GM23338 (cell line): ENCODE measurements around the gene USP5. TPM values are rescaled to one million over a fixed set of nuclear protein-coding genes. Genes with fewer than 3 reads are reported as not detected.
A peak's percentile ranks its signal among the peaks of the same experiment; 100 is the strongest.

Experiments used
- ATAC-seq: fragments of 200-7000 bp; cut with Tn5 transposase; 3 replicates; pipeline ENCODE4 v1.9.1; 2020
- DNase-seq: peaks from one replicate; pipeline ENCODE4 v3.0.0-alpha.2; 2015; ENCODE audit warnings: low spot score
- H2AFZ ChIP-seq: fragments of 200-600 bp; sonication (generic); 2 replicates; pipeline ENCODE4 v1.8.0; 2016; ENCODE audit warnings: antibody characterized with exemption, mild to moderate bottlenecking, moderate library complexity
- H3F3A ChIP-seq: fragments of 200-600 bp; sonication (generic); replicated peaks from 2 replicates; pipeline ENCODE4 v1.8.0; 2017; ENCODE audit warnings: antibody characterized with exemption, mixed run types, low read depth
- H3K27ac ChIP-seq: fragments of 200-600 bp; sonication (generic); 2 replicates; pipeline ENCODE4 v1.6.1; 2016; ENCODE audit warnings: low read depth
- H3K27me3 ChIP-seq: fragments of 200-600 bp; sonication (generic); 2 replicates; pipeline ENCODE4 v1.8.0; 2016; ENCODE audit warnings: mild to moderate bottlenecking, mixed run types, moderate library complexity; ENCODE audit not compliant: insufficient read depth
- H3K36me3 ChIP-seq: fragments of 200-600 bp; sonication (generic); 2 replicates; pipeline ENCODE4 v1.8.0; 2016; ENCODE audit warnings: mild to moderate bottlenecking; ENCODE audit not compliant: insufficient read depth
- H3K4me1 ChIP-seq: fragments of 200-600 bp; sonication (generic); 2 replicates; pipeline ENCODE4 v1.8.0; 2016; ENCODE audit warnings: mild to moderate bottlenecking, moderate library complexity; ENCODE audit not compliant: insufficient read depth
- H3K4me2 ChIP-seq: fragments of 200-600 bp; sonication (generic); 2 replicates; pipeline ENCODE4 v1.7.1; 2017; ENCODE audit warnings: mixed run types
- H3K4me3 ChIP-seq: fragments of 200-600 bp; sonication (generic); 2 replicates; pipeline ENCODE4 v1.6.1; 2016; ENCODE audit warnings: mixed run types
- H3K79me2 ChIP-seq: fragments of 200-600 bp; sonication (generic); replicated peaks from 2 replicates; pipeline ENCODE4 v1.8.0; 2017; ENCODE audit warnings: mild to moderate bottlenecking; ENCODE audit not compliant: insufficient read depth
- H3K9me2 ChIP-seq: fragments of 200-600 bp; sonication (generic); 2 replicates; pipeline ENCODE4 v1.8.0; 2017; ENCODE audit not compliant: insufficient read depth
- H4K20me1 ChIP-seq: fragments of 200-600 bp; sonication (generic); replicated peaks from 2 replicates; pipeline ENCODE4 v1.8.0; 2017; ENCODE audit warnings: mild to moderate bottlenecking; ENCODE audit not compliant: insufficient read depth
- H3K27ac Mint-ChIP-seq: 2 replicates; pipeline ENCODE4 v1.8.0; 2020; ENCODE audit warnings: inconsistent platforms, mild to moderate bottlenecking, moderate library complexity, mixed read lengths
- H3K27me3 Mint-ChIP-seq: 3 replicates; pipeline ENCODE4 v1.8.0; 2022; ENCODE audit warnings: low read depth, mild to moderate bottlenecking, moderate library complexity, mixed read lengths, inconsistent platforms; ENCODE audit not compliant: insufficient read depth, poor library complexity
- H3K36me3 Mint-ChIP-seq: 3 replicates; pipeline ENCODE4 v1.8.0; 2021; ENCODE audit warnings: low read depth, mild to moderate bottlenecking, inconsistent platforms, moderate library complexity, mixed read lengths
- H3K4me1 Mint-ChIP-seq: 3 replicates; pipeline ENCODE4 v1.8.0; 2020; ENCODE audit warnings: mild to moderate bottlenecking, inconsistent platforms, mixed read lengths
- H3K4me3 Mint-ChIP-seq: 3 replicates; pipeline ENCODE4 v1.8.0; 2021; ENCODE audit warnings: moderate library complexity, mild to moderate bottlenecking, inconsistent platforms, mixed read lengths
- H3K9me3 Mint-ChIP-seq: 3 replicates; pipeline ENCODE4 v1.8.0; 2020; ENCODE audit warnings: moderate library complexity, mild to moderate bottlenecking, inconsistent platforms, mixed read lengths
- EZH2 ChIP-seq: fragments of 200-600 bp; sonication (generic); IDR thresholded peaks from one replicate; pipeline ENCODE4 v1.8.0; 2017; ENCODE audit warnings: antibody characterized with exemption, mild to moderate bottlenecking, low read depth; ENCODE audit not compliant: unreplicated experiment
- JUNB ChIP-seq: IDR thresholded peaks from one replicate; pipeline ENCODE4 v1.6.1; 2016; ENCODE audit warnings: antibody characterized with exemption; ENCODE audit not compliant: unreplicated experiment
- POLR2AphosphoS5 ChIP-seq: IDR thresholded peaks from 2 replicates; pipeline ENCODE4 v1.6.1; 2016; ENCODE audit warnings: antibody characterized with exemption, low read depth
- ZNF114 ChIP-seq: fragments of 250-450 bp; sonication (Bioruptor Pico); IDR thresholded peaks from 2 replicates; pipeline ENCODE4 v1.5.0; 2020; ENCODE audit warnings: mild to moderate bottlenecking, moderate library complexity
- ZNF331 ChIP-seq: fragments of 250-450 bp; sonication (Bioruptor Pico); IDR thresholded peaks from 2 replicates; pipeline ENCODE4 v1.5.0; 2020; ENCODE audit warnings: low read depth, mild to moderate bottlenecking, moderate library complexity
- polyA plus RNA-seq: library from polyadenylated mRNA; unstranded; fragments of >200 nt; fragmentation: Nextera tagmentation; extraction: Ambion mirVana; gene quantifications from 2 replicates; pipeline ENCODE4 v1.2.1, GENCODE V29; 2016
- total RNA-seq: library from RNA; depleted of rRNA; stranded (reverse); fragments of >200 nt; shearing (Covaris generic); gene quantifications from 2 replicates; pipeline ENCODE4 v1.2.3, GENCODE V29; 2014
- TF ChIP-seq, protein P1 (sequence below): IDR thresholded peaks from 2 replicates; pipeline ENCODE4 v1.6.1; 2016; ENCODE audit warnings: antibody characterized with exemption
- TF ChIP-seq, protein P2 (sequence below), 2 experiments: fragments of 200-600 bp in 1 of 2; sonication (generic) in 1 of 2; conservative IDR thresholded peaks; 2 replicates each; pipeline versions ENCODE4 v1.5.1 to v1.6.1; 2016 to 2017; ENCODE audit warnings: antibody characterized with exemption in 2 of 2, low read depth in 2 of 2, mild to moderate bottlenecking in 2 of 2, moderate library complexity in 1 of 2

Gene USP5
- total and polyA plus RNA-seq, 2 experiments from 2014 or later = 35.1 to 109 TPM

DNA sequence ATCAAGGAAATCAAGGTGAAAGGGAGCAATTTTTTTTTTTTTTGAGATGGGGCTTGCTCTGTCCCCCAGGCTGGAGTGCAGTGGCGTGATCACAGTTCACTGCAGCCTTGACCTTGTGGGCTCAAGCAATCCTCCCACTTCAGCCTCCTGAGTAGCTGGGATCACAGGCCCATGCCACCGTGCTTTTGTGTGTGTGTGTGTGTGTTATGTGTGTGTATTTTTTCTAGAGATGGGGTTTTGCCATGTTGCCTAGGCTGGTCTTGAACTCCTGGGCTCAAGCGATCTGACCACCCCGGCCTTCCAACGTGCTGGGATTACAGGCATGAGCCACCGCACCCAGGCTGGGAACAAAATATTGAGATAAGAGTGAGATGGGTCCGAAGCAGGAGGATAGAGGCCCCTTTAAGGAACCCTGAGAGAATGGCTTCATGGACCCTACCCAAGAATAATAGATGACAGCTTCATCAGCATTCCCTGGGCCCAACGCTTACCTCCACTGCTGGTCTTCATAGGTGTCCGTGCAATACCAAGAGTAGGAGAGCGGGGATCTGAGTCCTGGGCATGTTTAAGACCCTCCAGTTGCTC is 1.9 kb upstream of the USP5 start (continued):
- TF ChIP-seq, protein P1, sequence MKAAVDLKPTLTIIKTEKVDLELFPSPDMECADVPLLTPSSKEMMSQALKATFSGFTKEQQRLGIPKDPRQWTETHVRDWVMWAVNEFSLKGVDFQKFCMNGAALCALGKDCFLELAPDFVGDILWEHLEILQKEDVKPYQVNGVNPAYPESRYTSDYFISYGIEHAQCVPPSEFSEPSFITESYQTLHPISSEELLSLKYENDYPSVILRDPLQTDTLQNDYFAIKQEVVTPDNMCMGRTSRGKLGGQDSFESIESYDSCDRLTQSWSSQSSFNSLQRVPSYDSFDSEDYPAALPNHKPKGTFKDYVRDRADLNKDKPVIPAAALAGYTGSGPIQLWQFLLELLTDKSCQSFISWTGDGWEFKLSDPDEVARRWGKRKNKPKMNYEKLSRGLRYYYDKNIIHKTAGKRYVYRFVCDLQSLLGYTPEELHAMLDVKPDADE = no peak
- no peak for TF ChIP-seq ZNF114 (CRISPR knock-in tag)
- no peak for TF ChIP-seq ZNF331 (CRISPR knock-in tag)
- TF ChIP-seq POLR2AphosphoS5 = no peak
- TF ChIP-seq JUNB = no peak
- TF ChIP-seq, protein P2, sequence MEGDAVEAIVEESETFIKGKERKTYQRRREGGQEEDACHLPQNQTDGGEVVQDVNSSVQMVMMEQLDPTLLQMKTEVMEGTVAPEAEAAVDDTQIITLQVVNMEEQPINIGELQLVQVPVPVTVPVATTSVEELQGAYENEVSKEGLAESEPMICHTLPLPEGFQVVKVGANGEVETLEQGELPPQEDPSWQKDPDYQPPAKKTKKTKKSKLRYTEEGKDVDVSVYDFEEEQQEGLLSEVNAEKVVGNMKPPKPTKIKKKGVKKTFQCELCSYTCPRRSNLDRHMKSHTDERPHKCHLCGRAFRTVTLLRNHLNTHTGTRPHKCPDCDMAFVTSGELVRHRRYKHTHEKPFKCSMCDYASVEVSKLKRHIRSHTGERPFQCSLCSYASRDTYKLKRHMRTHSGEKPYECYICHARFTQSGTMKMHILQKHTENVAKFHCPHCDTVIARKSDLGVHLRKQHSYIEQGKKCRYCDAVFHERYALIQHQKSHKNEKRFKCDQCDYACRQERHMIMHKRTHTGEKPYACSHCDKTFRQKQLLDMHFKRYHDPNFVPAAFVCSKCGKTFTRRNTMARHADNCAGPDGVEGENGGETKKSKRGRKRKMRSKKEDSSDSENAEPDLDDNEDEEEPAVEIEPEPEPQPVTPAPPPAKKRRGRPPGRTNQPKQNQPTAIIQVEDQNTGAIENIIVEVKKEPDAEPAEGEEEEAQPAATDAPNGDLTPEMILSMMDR (conservative IDR thresholded peaks at IDR 0.05; ENCODE audit: low read depth in 2 of 2) = no peak

DNA sequence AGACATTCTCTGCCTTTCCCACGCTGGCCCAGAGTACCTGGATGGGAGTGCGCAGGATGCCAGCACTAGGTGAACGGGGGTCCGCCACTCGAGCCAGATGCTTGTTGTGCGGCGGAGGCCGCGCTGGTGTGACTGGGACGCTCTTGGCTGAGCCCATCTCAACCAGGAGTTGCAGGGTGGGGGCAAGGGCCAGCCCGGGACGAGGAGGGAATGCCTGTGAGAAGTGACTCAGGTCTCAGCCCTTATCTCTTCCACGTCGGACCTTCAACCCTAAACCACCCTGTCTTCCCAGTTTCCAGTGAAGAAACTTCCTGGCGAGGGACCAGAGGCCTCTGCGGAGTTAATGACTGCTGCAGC is 1.2 kb upstream of the USP5 start:
- no peaks in the 10 kb centered on the region for H3K27me3 ChIP-seq
- peaks cover 23% of the 10 kb centered on the region for H3K36me3 ChIP-seq
- H4K20me1 ChIP-seq = peaks cover 4% of the 10 kb centered on the region; the same call in 1 of the 2 replicates
- H2AFZ ChIP-seq = no peak overlapping the region
- no peaks in the 10 kb centered on the region for H3K9me2 ChIP-seq
- H3K4me3 Mint-ChIP-seq = peak overlapping the region; percentile 95
- H3K27ac ChIP-seq = 0 out of 2 replicates have a peak overlapping the region, but pooled peaks have one; percentile 3
- H3K4me3 ChIP-seq = peak overlapping the region; percentile 80
- TF ChIP-seq POLR2AphosphoS5 = no peak
- TF ChIP-seq, protein P1 = no peak
- DNase-seq = peak; percentile 29
- peaks cover 41% of the 10 kb centered on the region for H3K79me2 ChIP-seq
- peaks cover 31% of the 10 kb centered on the region for H3K27me3 Mint-ChIP-seq
- H3K27ac Mint-ChIP-seq = peak overlapping the region; percentile 21
- H3K4me1 ChIP-seq = peaks cover 19% of the 10 kb centered on the region
- peaks cover 14% of the 10 kb centered on the region; the same call in 1 of the 2 replicates for H3F3A ChIP-seq
- H3K9me3 Mint-ChIP-seq = no peaks in the 10 kb centered on the region
- H3K4me1 Mint-ChIP-seq = peaks cover 15% of the 10 kb centered on the region
- peak overlapping the region; percentile 78 for H3K4me2 ChIP-seq
- H3K36me3 Mint-ChIP-seq = peaks cover 49% of the 10 kb centered on the region
- no peak for ATAC-seq

DNA sequence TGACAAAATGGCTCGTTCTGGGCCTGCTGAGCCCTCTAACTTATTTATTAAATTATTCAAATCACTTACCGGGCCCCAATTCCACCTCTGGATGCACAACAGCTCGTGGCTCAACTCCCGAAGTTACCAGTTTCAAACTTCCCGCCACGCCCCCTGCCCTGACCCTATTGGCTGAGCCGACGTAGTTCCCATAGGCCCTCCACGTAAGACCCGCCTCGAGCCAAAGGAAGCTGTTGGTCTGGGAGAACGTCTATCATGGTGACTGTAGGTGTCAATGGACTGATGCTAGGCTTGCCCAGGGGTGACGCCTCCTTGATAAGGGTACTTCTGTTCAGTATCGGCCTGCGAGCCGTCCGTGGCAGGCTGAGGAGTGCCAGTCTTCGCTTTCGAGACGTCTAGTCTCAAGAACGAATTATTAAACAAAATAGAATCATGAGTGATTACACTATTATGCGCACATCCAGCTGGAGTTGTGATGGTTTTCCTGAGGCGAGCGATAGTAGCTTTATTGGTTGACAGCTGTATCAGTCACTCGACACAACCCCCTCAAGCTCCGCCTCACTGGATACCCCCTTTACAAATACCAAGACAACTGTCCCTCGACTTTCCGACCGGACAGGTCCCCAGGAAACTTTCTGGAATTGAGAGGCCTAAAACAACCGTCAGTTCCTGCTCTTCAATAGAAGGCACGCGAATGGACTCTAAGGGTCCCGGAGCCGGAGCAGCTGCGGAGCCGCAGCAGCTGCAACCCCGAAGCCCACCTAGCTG is 613 bp upstream of the USP5 start, which contains the start of gene CDCA3:
CDCA3 (minus strand) TSS at position 134 of the 768 bp plus-strand sequence. CDS start 334 bp downstream, outside the sequence.
- Mint-ChIP-seq H3K4me3 (peak within 1 kb of the TSS; percentile 95), H3K36me3 (peaks cover 49% of the 10 kb centered on the region), H3K4me1 (peaks cover 15% of the 10 kb centered on the region), H3K9me3 (no peaks in the 10 kb centered on the region), H3K27ac (peak within 1 kb of the TSS; percentile 99), H3K27me3 (peaks cover 30% of the 10 kb centered on the region)
- H3F3A ChIP-seq = peaks cover 14% of the 10 kb centered on the region; the same call in 1 of the 2 replicates
- peak within 1 kb of the TSS; percentile 80 for H3K4me3 ChIP-seq
- peak within 1 kb of the TSS; percentile 78 for H3K4me2 ChIP-seq
- DNase-seq (peak; percentile 100), ATAC-seq (peak; percentile 77)
- peaks cover 4% of the 10 kb centered on the region; the same call in 1 of the 2 replicates for H4K20me1 ChIP-seq
- H3K4me1 ChIP-seq = peaks cover 19% of the 10 kb centered on the region
- peaks cover 41% of the 10 kb centered on the region for H3K79me2 ChIP-seq
- peak within 1 kb of the TSS; percentile 20; the same call in 1 of the 2 replicates for H3K27ac ChIP-seq
- no peaks in the 10 kb centered on the region for H3K9me2 ChIP-seq
- H3K27me3 ChIP-seq = no peaks in the 10 kb centered on the region
- H3K36me3 ChIP-seq = peaks cover 26% of the 10 kb centered on the region
- H2AFZ ChIP-seq = peak within 1 kb of the TSS; percentile 69
- no peak for TF ChIP-seq EZH2
